Measurements from ENCODE around the gene BORCS8.

BORCS8 gene

DNA sequence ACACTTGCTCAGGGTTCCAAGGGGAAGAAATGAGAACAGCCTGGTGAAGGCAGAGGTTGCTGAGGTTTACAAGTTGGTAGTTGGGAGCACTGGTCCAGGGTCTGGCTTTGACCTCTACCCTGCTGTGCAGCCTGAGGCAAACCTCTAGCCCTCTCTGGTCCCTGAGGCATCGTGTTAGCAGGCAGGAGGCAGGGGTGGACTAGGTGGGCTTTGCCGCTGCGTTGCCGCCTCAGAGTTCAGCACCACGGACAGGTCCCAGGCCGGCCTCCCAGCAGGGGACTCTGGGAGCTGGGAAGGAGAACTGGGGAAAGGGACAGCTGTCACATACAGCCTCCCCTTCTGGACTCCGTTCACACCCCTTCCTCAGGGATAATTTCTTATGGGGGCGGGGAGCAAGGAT is 22.9 kb upstream of the BORCS8 start:
- TF ChIP-seq, protein P1, sequence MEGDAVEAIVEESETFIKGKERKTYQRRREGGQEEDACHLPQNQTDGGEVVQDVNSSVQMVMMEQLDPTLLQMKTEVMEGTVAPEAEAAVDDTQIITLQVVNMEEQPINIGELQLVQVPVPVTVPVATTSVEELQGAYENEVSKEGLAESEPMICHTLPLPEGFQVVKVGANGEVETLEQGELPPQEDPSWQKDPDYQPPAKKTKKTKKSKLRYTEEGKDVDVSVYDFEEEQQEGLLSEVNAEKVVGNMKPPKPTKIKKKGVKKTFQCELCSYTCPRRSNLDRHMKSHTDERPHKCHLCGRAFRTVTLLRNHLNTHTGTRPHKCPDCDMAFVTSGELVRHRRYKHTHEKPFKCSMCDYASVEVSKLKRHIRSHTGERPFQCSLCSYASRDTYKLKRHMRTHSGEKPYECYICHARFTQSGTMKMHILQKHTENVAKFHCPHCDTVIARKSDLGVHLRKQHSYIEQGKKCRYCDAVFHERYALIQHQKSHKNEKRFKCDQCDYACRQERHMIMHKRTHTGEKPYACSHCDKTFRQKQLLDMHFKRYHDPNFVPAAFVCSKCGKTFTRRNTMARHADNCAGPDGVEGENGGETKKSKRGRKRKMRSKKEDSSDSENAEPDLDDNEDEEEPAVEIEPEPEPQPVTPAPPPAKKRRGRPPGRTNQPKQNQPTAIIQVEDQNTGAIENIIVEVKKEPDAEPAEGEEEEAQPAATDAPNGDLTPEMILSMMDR (conservative IDR thresholded peaks at IDR 0.05; ENCODE audit: low read depth, low read length) = no peak
- H3K4me3 ChIP-seq (ENCODE audit: low read depth, low read length) = no peak overlapping the region
- peak; percentile 40 for DNase-seq (ENCODE audit: low read depth)

DNA sequence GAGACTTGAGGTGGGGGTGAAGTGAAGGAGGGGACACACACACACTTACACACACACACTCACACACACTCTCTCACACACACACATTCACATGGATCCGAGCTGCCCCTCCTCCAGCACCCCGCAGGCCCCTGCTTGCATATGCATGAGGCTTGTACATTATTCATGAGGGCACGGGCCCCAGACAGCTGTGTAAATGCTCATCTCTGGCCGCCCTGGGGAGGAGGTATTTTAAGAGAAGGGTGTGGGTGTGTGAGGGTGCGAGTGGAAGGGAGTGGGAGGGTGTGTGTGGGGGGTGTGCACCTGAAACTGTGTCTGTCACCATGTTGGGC is 22.2 kb upstream of the BORCS8 start:
- DNase-seq (ENCODE audit: low read depth) = no peak
- no peak overlapping the region for H3K4me3 ChIP-seq (ENCODE audit: low read depth, low read length)
- TF ChIP-seq, protein P1 (conservative IDR thresholded peaks at IDR 0.05; ENCODE audit: low read depth, low read length) = no peak

DNA sequence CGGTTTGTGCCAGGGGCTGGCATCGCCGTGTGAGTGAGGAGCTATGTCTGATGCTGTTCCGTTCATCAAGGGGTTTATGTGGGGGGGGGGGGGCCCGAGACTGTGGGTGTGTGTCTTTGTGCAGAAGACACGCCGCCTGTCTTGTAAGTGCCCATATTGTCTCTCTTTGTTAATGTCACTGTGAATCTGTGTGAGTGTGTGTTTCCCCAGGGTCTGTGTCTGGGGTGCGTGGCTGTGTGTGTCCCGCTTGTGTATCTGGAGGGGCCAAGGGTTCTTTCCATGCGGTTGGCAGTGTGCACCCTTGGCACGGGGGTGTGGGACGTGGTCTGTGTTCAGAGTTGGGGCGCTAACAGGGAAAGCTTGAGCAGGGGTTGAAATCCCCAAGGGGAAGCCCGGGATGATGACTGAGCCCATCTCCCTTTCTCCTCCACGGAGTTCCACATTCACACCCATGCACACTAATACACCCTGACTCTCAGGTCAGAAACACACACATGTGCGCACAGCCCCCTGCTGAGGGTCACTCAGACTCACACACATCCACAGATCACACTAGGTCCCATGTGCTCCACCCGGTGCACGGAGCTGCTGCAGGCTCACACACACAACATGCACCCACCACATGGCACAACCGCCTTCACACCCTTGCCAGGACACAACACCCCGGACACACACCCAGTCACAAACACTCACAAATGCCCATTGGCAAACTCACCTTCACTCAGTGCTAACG is 21.6 kb upstream of the BORCS8 start:
- TF ChIP-seq, protein P1 (conservative IDR thresholded peaks at IDR 0.05; ENCODE audit: low read depth, low read length) = no peak
- DNase-seq (ENCODE audit: low read depth) = no peak
- H3K4me3 ChIP-seq (ENCODE audit: low read depth, low read length) = no peak overlapping the region

DNA sequence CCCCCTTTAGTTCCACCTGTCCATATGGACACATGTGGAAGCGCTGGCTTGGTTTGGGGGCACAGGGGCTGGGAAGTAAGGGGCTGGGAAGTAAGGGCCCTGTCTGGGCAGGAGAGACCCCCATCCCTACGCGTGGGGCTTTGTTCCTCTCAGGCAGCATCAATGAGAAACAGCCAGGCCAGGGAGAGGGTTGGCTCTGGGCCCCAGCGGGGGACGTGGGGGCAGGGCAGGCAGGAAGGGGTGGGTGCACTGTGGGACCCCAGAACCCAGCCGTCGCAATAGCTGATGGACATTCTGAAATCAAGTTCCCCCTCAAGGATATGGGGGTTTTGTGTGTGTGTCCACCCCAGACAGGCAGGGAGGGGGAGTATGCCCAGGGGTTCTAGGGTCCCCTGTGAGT is 21.0 kb upstream of the BORCS8 start:
- TF ChIP-seq, protein P1 (conservative IDR thresholded peaks at IDR 0.05; ENCODE audit: low read depth, low read length) = no peak
- H3K4me3 ChIP-seq (ENCODE audit: low read depth, low read length) = no peak overlapping the region
- DNase-seq (ENCODE audit: low read depth) = no peak

DNA sequence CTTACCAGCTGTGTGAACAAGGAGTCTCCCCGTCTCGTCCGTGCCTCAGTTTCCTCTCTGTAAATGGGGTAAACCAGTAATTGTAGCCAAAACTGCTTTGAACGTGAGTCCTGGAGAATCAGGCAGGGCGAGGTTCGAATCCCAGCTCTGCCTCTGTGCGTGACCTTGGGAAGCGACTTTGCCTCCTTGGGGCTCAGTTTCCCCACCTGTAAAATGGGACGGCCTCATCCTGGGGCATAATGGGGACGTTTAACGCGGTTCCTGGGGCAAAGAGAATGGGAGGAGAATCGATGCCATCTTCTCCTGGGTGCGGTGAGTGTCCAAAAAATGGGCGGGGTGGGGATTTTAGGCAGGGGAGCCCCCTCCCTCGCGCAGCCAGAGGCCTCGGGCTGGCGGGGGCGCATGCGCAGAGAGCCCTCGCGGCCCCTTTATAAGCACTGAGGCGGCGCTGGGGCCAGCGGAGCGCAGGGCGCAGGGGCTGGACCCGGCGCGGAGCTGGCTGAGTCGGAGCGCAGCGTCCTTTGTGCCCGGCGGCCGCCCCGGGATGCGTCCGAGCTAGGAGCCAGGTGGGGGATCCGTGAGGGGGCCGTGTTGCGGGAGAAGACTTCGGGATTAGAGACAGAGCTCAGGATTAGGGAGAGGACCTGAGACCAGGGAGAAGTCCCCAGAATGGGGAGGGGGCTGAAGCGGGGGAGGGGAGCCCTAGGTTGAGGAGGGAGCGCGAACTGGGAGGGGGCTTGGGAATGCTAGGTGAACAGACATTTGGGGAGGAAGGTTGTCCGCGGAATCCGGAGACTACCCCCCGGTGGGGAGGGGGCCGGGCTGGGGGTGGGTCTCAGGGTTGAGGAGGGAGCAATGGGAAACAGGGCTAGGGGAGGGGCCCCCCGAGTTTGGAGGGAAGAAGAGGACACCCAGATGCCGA is 19.8 kb upstream of the BORCS8 start, which contains the start of gene NCAN:
Gene NCAN, plus strand, starts transcription at position 460 of the 922 bp plus-strand sequence. CDS start 4,996 bp downstream, outside the sequence.
- DNase-seq (ENCODE audit: low read depth) = no peak
- TF ChIP-seq, protein P1 (conservative IDR thresholded peaks at IDR 0.05; ENCODE audit: low read depth, low read length) = no peak
- H3K4me3 ChIP-seq (ENCODE audit: low read depth, low read length) = no peak within 1 kb of the TSS

DNA sequence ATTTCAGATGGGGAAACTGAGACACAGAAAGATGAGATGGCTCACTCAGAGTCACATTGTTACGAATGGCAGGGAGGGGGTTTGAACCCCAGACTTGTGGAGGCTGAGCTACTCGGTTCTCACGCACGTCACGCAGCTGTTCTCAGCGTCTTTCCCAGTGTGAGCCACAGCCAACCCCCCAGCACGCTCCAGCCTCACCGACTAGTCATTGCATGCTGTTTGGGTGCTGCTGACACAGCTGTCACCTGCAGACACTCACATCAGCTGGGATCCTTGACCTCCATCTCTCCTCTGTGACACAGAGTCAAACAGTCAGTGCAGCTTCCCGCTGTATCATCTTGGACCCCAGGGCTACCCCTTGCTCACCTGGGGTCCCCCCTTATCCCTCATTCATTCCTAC is 17.4 kb upstream of the BORCS8 start:
- no peak overlapping the region for H3K4me3 ChIP-seq (ENCODE audit: low read depth, low read length)
- DNase-seq (ENCODE audit: low read depth) = no peak
- TF ChIP-seq, protein P1 (conservative IDR thresholded peaks at IDR 0.05; ENCODE audit: low read depth, low read length) = no peak

All from choroid plexus epithelial cell (primary cell).